Activated CD8-positive, alpha-beta memory T cell treated with anti-CD3 and anti-CD28 coated beads for 36 hours (primary cell): ENCODE results near the gene UBE2N. TPM values are rescaled to one million over a fixed set of nuclear protein-coding genes. Genes with fewer than 3 reads are reported as not detected.

Experiments
- total RNA-seq, 2 experiments: library from RNA; stranded (reverse); gene quantifications; one replicate each; pipeline ENCODE4 v1.2.3, GENCODE V29; 2021

Gene UBE2N
- total RNA-seq, 2 experiments from 2014 or later = 254 to 263 TPM

Other genes with a start within 250 kb of the UBE2N start
- 10 to 100 TPM; 77.9 to 85.5 TPM for gene NUDT4, start 64.0 kb downstream of the UBE2N start, total RNA-seq
- gene MRPL42, start 25.6 kb upstream of the UBE2N start, total RNA-seq = 10 to 100 TPM; 85.2 to 87.6 TPM
- gene SOCS2, start 130.7 kb upstream of the UBE2N start, total RNA-seq = 10 to 100 TPM; 14.4 to 15.8 TPM
- gene CRADD, start 235.4 kb upstream of the UBE2N start, total RNA-seq = 10 to 100 TPM; 10.1 to 11.8 TPM